ENCODE data around the gene C4orf50. TPM values are rescaled to one million over a fixed set of nuclear protein-coding genes. Genes with fewer than 3 reads are reported as not detected.

Gene C4orf50
- total RNA-seq, 2 donors from 2014 or later: 0.14 to 0.95 TPM

DNA sequence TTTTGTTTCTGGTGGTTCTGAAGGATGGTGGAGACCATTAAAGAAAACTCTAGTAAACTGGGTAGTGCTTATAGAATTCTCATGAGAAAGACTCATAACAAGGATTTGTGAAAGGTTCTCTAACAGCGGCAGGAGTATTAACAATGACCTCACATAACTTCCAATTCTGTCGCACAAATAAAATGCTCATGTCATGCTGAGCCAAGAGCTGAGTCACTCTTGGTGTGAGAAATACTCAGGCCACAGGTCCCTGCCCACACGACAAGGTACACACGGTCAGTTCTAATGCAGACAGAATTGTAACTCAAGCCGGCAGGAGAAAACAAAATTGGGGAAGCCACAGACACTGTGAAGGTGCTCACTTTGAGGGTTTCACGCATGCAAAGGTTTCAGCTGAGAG lies 34.4 kb upstream of the C4orf50 start:
- Mint-ChIP-seq H3K27ac (no peak overlapping the region), H3K9me3 (peaks cover 3 to 5% of the 10 kb centered on the region in 2 donors), H3K36me3 (ENCODE audit: insufficient read depth in 2 of 2) (peaks cover 2 to 5% of the 10 kb centered on the region in 2 donors), H3K4me1 (ENCODE audit: low read depth) (no peaks in the 10 kb centered on the region), H3K4me3 (no peak overlapping the region), H3K27me3 (ENCODE audit: low read depth) (no peaks in the 10 kb centered on the region)
- DNase-seq (no peak), ATAC-seq (replicated peaks in 1 of 2) (no peak)

DNA sequence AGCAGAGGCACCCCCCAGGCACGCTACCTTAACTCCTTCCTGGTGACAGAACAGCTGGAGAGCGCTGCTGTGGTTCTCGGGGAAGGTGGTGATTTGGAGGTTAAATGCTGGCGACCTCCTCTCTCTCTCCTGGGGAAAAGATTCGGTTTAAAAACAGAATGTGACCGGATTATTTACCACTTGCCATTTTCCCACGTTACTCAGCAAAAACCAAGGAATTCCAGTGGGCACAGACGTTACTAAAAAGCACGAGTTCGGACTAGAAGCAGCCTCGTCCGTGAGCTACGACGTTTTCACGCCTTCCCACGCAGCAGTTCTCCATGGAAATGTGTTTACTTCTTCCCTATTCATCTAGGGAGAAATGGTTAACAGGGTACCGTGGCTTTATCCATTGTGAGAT lies 32.3 kb upstream of the C4orf50 start:
- H3K9me3 Mint-ChIP-seq: no peaks in the 10 kb centered on the region
- no peaks in the 10 kb centered on the region for H3K36me3 Mint-ChIP-seq (ENCODE audit: insufficient read depth in 2 of 2)
- H3K4me1 Mint-ChIP-seq (ENCODE audit: low read depth): no peaks in the 10 kb centered on the region
- no peak overlapping the region for H3K4me3 Mint-ChIP-seq
- H3K27ac Mint-ChIP-seq: no peak overlapping the region
- DNase-seq (no peak), ATAC-seq (replicated peaks in 1 of 2) (no peak)
- no peaks in the 10 kb centered on the region for H3K27me3 Mint-ChIP-seq (ENCODE audit: low read depth)

DNA sequence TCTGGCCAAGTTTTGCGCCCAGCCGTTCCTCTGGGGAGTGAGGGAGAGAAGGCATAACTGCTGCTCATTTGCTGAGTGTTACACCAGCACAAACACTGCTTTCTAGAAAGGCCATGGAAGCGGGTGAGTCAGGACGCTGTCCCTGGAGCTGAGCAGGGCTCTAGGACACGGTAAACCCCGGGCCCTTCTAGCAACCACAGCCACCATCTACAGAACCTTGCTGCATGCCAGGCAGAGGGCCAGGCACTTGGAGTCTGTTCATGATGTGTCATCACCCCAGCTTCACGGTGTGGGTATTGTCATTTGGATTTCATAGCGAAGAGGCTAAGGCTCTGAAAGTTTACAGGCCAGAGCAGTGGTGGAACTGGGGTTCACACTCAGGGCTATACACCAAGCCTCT lies 31.8 kb upstream of the C4orf50 start:
- no peak overlapping the region for H3K27ac Mint-ChIP-seq
- DNase-seq (no peak), ATAC-seq (replicated peaks in 1 of 2) (no peak)
- H3K36me3 Mint-ChIP-seq (ENCODE audit: insufficient read depth in 2 of 2): no peaks in the 10 kb centered on the region
- H3K9me3 Mint-ChIP-seq: no peaks in the 10 kb centered on the region
- no peaks in the 10 kb centered on the region for H3K27me3 Mint-ChIP-seq (ENCODE audit: low read depth)
- H3K4me3 Mint-ChIP-seq: no peak overlapping the region
- H3K4me1 Mint-ChIP-seq (ENCODE audit: low read depth): no peaks in the 10 kb centered on the region

DNA sequence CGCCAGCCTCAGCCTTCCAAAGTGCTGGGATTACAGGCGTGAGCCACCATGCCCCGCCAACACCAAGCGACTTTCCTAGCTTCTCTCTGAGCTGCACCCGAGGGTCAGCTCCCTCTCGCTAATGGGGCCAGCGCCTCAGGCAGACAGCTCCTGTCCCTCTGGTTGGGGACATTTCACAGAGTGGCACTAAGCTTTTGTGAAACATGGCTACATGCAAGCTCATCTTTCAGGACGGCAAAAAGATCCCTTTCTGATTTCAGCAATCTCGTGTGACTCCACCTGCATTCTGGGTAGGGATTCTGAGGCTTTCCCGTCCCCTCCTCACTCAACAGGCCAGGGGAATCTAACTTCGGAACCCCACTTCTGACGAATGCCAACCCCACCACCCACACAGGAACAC lies 31.0 kb upstream of the C4orf50 start:
- DNase-seq: no peak
- Mint-ChIP-seq H3K27ac (no peak overlapping the region), H3K9me3 (no peaks in the 10 kb centered on the region), H3K4me1 (ENCODE audit: low read depth) (no peaks in the 10 kb centered on the region), H3K4me3 (no peak overlapping the region), H3K27me3 (ENCODE audit: low read depth) (no peaks in the 10 kb centered on the region), H3K36me3 (ENCODE audit: insufficient read depth in 2 of 2) (no peaks in the 10 kb centered on the region)
- no peak for ATAC-seq (replicated peaks in 1 of 2)

DNA sequence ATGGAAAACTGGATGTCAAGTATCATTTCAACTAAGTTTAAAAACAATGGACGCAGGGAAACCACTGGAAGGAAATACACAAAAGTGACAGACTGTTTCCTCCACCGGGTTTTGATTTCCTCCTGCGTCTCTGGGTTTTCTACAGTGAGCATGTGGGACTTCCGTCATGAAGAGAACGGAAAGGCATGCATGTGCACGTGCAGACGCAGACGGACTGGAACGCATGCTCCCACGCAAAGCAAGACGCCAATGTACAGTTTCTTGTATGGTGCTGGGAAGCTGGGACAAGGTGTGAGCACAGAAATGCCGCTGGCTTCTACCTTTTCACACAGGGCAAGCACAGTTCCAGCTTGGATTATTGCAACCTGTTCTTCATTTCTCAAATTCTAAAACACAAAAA lies 30.3 kb upstream of the C4orf50 start:
- Mint-ChIP-seq H3K9me3 (no peaks in the 10 kb centered on the region), H3K4me3 (no peak overlapping the region), H3K27me3 (ENCODE audit: low read depth) (peaks cover 4% of the 10 kb centered on the region), H3K36me3 (ENCODE audit: insufficient read depth in 2 of 2) (no peaks in the 10 kb centered on the region), H3K4me1 (ENCODE audit: low read depth) (no peaks in the 10 kb centered on the region), H3K27ac (no peak overlapping the region)
- DNase-seq: no peak
- no peak for ATAC-seq (replicated peaks in 1 of 2)

DNA sequence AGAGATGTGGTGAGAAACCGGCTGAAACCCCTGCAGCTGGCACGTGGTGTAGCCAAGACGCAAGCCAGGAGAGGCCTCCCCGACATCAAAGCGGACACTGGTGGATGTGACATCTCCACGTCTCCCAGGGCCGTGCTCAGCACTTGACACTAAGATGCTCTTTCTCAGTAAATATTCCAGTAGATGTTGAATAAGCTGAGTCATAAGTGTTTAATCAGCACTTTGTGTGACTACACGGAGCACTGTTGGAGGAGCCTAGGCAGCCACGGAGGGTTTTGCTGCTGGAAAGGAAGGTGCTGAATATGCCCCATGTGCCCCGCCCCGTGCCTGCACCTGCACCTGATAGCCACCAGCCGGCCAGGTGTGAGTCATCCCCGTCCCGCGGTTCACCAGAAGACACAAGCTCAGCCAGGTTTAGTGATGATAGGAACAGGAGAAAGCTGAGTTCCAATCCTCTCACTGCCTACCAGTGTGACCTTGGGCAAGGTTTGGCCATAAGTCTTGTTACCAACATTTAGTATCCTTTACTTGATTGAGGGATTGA lies 29.0 kb upstream of the C4orf50 start:
- H3K36me3 Mint-ChIP-seq (ENCODE audit: insufficient read depth in 2 of 2): no peaks in the 10 kb centered on the region
- no peak overlapping the region for H3K4me3 Mint-ChIP-seq
- DNase-seq: no peak
- peaks cover 4% of the 10 kb centered on the region for H3K27me3 Mint-ChIP-seq (ENCODE audit: low read depth)
- peaks cover 4% of the 10 kb centered on the region for H3K4me1 Mint-ChIP-seq (ENCODE audit: low read depth)
- no peaks in the 10 kb centered on the region for H3K9me3 Mint-ChIP-seq
- H3K27ac Mint-ChIP-seq: no peak overlapping the region
- ATAC-seq (replicated peaks in 1 of 2): no peak

DNA sequence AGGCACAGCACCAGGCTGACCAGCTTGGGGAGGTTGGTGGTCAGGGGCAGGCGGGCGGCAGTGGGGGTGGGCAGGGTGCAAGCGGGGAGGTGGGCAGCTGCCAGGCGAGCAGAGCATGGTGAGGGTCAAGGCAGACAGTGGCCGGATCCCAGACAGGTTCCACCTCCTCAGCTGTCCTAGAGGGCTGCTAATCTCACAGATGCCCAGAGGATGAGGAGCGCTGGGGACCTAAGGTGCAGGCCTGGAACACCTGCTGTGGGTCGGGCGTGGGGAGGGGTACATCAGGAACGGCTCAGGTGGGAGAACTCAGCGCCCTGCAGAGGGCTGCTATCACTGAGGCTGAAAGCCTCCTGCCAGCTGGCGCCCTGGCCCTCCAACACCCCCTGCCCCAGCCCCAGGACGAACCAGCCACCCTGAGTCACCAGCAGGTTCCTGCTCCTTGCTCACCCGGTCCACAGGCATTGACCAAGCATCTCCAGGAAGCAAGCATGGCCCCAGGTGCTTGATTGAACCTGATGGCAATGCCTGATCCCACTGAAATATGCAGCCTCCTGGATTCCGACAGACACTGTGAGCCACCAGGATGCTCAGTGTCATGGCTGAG lies 28.4 kb upstream of the C4orf50 start:
- ATAC-seq (replicated peaks in 1 of 2) (no peak), DNase-seq (no peak)
- H3K4me1 Mint-ChIP-seq (ENCODE audit: low read depth): peaks cover 9% of the 10 kb centered on the region
- no peak overlapping the region for H3K4me3 Mint-ChIP-seq
- peaks cover 4% of the 10 kb centered on the region for H3K27me3 Mint-ChIP-seq (ENCODE audit: low read depth)
- H3K9me3 Mint-ChIP-seq: no peaks in the 10 kb centered on the region
- no peak overlapping the region for H3K27ac Mint-ChIP-seq
- no peaks in the 10 kb centered on the region for H3K36me3 Mint-ChIP-seq (ENCODE audit: insufficient read depth in 2 of 2)

DNA sequence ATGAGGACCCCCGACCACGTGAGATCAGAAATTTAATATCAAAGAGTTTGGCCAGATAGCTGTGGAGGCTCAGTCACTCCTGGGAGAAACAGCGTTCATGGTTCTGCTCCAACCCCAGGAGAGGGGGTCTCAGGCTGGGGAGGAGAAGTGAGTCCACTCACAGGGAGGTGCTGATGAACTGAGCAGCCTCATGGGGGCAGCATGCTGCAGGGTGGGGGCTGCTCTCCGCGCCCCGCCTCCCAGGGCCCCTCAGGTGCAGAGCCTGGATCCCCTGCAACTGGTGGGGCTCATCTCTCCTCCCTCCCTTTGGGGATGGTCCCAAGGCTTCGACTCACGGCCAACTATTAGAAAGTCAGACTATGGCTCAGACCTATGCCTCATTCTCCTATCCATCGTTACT lies 26.6 kb upstream of the C4orf50 start:
- Mint-ChIP-seq H3K36me3 (ENCODE audit: insufficient read depth in 2 of 2) (no peaks in the 10 kb centered on the region), H3K4me1 (ENCODE audit: low read depth) (peaks cover 12% of the 10 kb centered on the region), H3K4me3 (no peak overlapping the region), H3K9me3 (no peaks in the 10 kb centered on the region), H3K27me3 (ENCODE audit: low read depth) (peaks cover 4% of the 10 kb centered on the region), H3K27ac (peak overlapping the region; percentile 29)
- ATAC-seq (replicated peaks in 1 of 2) (no peak), DNase-seq (no peak)

DNA sequence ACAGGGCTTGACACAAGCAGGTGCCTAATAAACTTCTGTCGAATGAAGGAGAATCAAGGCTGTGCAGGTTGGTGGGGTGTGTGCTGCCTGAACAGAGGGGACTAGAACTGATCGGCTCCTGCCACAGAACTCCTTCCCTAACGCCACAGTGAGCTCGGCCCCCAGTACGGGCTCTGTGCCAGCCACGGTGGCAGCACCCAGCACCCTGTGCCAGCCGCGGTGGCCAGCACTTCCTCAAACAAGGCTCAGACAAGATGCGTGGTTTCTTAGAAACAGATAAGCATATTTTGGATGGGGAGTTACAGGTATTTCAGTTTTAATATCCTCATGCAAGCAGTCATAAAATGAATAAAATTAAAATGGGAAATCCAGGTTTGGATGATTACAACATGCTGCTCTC lies 26.0 kb upstream of the C4orf50 start:
- DNase-seq: no peak
- ATAC-seq (replicated peaks in 1 of 2): no peak
- Mint-ChIP-seq H3K9me3 (no peaks in the 10 kb centered on the region), H3K4me1 (ENCODE audit: low read depth) (peaks cover 12% of the 10 kb centered on the region), H3K4me3 (no peak overlapping the region), H3K27ac (peak overlapping the region; percentile 29), H3K27me3 (ENCODE audit: low read depth) (peaks cover 4% of the 10 kb centered on the region), H3K36me3 (ENCODE audit: insufficient read depth in 2 of 2) (no peaks in the 10 kb centered on the region)

DNA sequence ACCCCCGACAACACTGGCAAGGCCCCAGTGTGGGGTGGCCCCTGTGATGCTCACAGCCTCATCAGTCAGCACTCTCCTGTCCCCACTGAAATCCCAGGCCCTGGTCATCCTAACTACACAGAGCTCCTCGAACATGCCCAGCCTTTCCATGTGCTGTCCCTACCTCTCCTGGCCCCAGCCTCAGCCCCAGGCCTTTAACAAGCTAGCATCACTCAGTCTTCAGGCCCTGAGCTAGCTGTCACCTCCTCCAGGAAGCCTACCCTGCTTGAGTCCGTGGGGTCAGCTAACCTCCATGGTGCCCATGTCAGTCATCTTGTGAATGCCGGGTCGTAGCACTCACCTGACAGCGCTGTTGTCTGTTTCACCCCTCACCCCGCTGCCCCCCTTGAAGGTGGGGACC lies 25.6 kb upstream of the C4orf50 start:
- no peak overlapping the region for H3K27ac Mint-ChIP-seq
- H3K27me3 Mint-ChIP-seq (ENCODE audit: low read depth): peaks cover 4% of the 10 kb centered on the region
- no peaks in the 10 kb centered on the region for H3K36me3 Mint-ChIP-seq (ENCODE audit: insufficient read depth in 2 of 2)
- no peak for DNase-seq
- H3K4me3 Mint-ChIP-seq: no peak overlapping the region
- no peaks in the 10 kb centered on the region for H3K9me3 Mint-ChIP-seq
- no peak for ATAC-seq (replicated peaks in 1 of 2)
- H3K4me1 Mint-ChIP-seq (ENCODE audit: low read depth): peaks cover 12% of the 10 kb centered on the region

DNA sequence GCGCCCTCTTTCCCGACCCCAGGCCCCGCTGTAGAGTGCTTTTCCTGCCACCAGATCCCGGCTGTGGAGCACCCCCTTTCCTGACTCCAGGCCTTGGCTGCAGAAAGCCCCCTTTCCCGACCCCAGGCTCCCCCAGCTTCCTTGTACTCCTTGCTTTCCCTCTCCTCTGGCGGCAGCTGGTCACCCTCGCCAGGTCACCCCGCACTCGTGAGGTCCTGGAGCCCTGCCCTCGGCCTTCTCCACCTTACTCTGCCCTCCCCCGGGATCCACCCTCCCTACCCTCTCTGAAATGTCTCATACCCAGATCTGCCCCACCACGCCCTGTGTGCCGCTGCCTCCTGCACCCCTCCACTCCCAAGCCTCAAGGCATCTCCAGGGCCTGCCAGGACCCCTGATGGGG lies 25.0 kb upstream of the C4orf50 start:
- peaks cover 4% of the 10 kb centered on the region for H3K27me3 Mint-ChIP-seq (ENCODE audit: low read depth)
- no peaks in the 10 kb centered on the region for H3K9me3 Mint-ChIP-seq
- no peak overlapping the region for H3K27ac Mint-ChIP-seq
- ATAC-seq (replicated peaks in 1 of 2) (no peak), DNase-seq (no peak)
- H3K36me3 Mint-ChIP-seq (ENCODE audit: insufficient read depth in 2 of 2): no peaks in the 10 kb centered on the region
- H3K4me1 Mint-ChIP-seq (ENCODE audit: low read depth): peaks cover 12% of the 10 kb centered on the region
- H3K4me3 Mint-ChIP-seq: no peak overlapping the region

DNA sequence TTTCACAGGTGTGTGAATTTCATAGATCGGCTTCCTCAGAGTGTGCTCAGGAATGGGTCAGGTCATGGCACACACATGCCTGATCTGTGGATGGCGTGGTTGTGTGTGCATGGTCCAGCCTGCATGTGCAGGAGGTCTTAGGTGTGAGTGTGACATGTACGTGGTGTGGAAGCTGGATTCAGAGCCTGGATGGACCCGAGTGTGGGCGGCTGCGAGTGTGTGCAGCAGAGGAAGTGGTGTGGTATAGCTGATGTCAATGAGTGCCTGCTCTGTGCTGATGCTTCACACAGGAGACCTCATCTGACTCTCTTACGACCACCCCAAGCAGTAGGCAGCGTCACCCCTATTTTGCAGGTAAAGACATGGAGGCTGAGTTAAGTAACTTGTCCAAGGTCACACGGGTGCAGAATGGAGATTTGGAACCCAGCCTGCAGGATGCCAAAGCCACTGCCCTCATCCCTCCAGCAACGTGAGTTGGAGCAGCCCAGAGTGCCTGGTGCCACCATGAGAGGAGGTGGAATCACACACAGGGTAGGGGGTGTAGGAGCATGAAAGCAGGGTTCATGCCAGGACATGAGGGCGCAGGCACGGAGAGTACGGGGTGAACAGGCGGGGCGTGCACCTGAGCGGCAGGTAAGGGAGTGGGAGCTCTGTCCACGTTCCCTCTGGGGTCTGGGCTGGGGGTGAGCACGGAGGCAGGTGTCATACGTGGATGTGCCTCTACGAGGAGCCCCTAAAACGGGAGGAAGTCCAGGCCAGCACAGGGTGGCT lies 24.2 kb upstream of the C4orf50 start:
- Mint-ChIP-seq H3K9me3 (no peaks in the 10 kb centered on the region), H3K36me3 (ENCODE audit: insufficient read depth in 2 of 2) (no peaks in the 10 kb centered on the region), H3K4me3 (peak overlapping the region in 1 of 2 donors; percentile 30), H3K4me1 (ENCODE audit: low read depth) (peaks cover 12% of the 10 kb centered on the region), H3K27ac (no peak overlapping the region), H3K27me3 (ENCODE audit: low read depth) (peaks cover 4% of the 10 kb centered on the region)
- ATAC-seq (replicated peaks in 1 of 2) (peak; percentile 54 to 56), DNase-seq (no peak)

DNA sequence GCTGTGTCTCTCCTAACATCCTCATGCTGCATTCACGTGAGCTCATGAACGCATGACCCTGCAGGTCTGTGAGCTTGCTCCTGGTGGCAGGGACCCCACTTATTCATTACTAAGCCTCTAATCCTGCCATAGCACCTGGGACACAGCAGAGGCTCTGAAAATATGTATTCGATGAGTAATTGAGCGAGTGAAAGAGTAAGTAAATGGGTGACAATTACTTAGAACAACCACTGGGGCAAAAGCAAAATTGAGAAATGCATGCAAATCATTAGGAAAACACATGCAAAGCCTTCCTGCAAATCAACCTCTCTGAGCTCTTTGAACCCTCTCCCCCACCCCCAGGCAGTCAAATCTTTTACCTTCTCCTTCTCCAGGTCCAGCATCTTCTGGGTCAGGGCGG lies 23.6 kb upstream of the C4orf50 start:
- DNase-seq: no peak
- H3K27me3 Mint-ChIP-seq (ENCODE audit: low read depth): peaks cover 4% of the 10 kb centered on the region
- H3K36me3 Mint-ChIP-seq (ENCODE audit: insufficient read depth in 2 of 2): no peaks in the 10 kb centered on the region
- peak; percentile 25 to 50 for ATAC-seq (replicated peaks in 1 of 2)
- no peaks in the 10 kb centered on the region for H3K9me3 Mint-ChIP-seq
- peak overlapping the region in 1 of 2 donors; percentile 51 for H3K4me3 Mint-ChIP-seq
- H3K27ac Mint-ChIP-seq: peak overlapping the region; percentile 29
- peaks cover 12% of the 10 kb centered on the region for H3K4me1 Mint-ChIP-seq (ENCODE audit: low read depth)

DNA sequence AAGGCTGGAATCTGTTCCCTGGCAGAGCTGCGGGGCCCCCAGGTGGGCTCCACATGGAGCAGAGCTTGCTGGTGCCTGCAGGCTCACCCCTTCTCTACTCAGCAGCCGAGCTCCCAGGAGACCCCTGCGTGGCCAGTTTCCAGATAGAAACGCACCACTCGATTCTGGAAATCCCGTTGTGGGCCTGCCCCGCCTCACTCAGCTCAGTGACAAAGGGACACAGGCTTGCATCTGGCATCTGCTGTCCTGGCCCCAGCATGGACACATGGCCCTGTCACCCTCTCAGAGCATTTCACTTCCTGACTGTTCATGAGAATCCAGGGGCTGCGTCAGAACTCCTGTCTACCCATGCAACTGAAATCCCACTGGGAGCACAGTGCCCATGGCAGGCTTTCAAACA lies 20.5 kb upstream of the C4orf50 start:
- H3K4me3 Mint-ChIP-seq: no peak overlapping the region
- no peak overlapping the region for H3K27ac Mint-ChIP-seq
- H3K27me3 Mint-ChIP-seq (ENCODE audit: low read depth): no peaks in the 10 kb centered on the region
- DNase-seq (no peak), ATAC-seq (replicated peaks in 1 of 2) (no peak)
- no peaks in the 10 kb centered on the region for H3K36me3 Mint-ChIP-seq (ENCODE audit: insufficient read depth in 2 of 2)
- no peaks in the 10 kb centered on the region for H3K9me3 Mint-ChIP-seq
- H3K4me1 Mint-ChIP-seq (ENCODE audit: low read depth): peaks cover 12% of the 10 kb centered on the region

All from activated T-cell treated with anti-CD3 and anti-CD28 coated beads, Interleukin-2, amount 50 U/mL, for 72 hours (primary cell).